NCI-H1436 treated with DMSO at 0.1 percent for 48 hours (cell line): ENCODE measurements around the gene EBLN2.

Experiments
- DNase-seq: peaks from one replicate; lab custom pipeline; 2025; lab: John Stamatoyannopoulos, UW

Gene EBLN2

GRCh38 chr3:73107676-73108187 lies 46.3 kb downstream of the EBLN2 start:
- no peak for DNase-seq

DNA sequence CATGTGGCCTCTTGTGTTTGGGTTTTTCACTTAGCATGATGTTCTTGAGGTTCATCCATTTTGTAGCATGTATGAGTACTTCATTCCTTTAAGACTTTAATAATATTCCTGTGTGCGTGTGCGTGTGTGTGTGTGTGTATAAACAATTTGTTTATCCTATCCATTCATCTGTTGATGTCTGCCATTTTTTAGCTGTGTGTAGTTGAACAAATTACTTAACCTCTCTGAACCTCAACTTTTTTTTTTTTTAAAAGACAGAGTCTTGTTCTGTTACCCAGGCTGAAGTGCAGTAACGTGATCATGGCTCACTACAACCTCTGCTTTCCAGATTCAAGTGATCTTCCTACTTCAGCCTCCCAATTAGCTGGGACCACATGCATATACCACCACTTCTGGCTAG lies 47.3 kb downstream of the EBLN2 start:
- no peak for DNase-seq

DNA sequence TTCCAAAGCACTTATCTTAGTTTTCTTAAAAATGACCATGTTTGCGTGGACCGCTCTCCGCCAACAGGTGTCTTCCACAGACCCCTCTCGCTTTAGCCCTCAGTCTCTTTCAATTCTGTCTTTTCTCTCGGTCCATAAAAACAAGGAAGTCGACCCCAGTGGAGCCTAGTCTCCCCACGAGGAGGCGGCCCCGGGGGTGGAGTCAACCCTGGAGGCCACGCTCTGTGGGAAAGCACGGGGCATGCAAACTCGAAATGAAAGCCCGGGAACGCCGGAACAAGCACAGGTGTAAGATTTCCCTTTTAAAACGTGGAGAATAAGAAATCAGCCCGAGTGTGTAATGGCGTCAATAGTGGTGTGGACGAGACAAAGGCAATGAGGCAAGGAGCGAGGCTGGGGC lies 49.1 kb downstream of the EBLN2 start:
- DNase-seq, result no peak
